ENCODE results near the gene CDH12.
"Not testable (repeated sequence)": the region's sequence is repeated elsewhere in the genome, so short reads cannot be mapped to it uniquely, and the experiment has no call there.

Gene CDH12

DNA sequence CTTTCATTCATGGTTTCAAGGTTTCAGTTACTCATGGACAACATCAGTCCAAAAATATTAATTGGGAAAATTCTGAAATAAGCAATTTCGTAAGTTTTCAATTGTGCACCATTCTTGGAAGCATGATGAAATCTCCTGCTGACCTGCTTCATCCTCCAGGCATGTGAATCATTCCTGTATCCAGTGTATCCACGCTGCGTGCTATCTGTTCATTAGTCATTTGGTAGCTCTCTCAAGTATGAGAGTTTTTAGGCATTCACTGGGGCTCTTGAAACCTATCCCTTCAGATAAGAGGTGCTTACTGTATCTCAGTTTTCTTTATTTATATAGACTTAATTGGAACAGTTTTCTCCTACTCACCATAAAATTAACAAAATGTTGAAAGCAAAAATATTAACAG is 293.0 kb downstream of the CDH12 start:
- no peak for DNase-seq (ENCODE audit: low read depth in 2 of 2)

DNA sequence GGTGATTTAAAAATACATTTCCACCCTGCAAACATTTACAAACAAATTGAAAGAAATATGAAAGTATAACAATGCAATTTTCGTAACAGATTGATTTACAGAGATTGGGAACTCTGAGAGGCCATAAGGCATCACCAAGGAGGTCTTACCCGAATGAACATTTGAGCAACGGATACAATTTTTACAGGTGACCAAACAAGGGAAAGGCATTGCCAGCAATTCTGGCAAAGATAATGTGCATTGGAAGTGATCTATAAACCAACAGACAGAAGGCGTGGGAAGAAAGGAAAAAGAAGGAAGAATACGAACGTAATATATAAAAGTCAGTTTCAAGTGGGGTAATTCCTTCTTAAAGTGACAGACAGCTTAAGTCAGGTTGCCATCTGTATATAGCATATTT is 295.9 kb downstream of the CDH12 start:
- DNase-seq (ENCODE audit: low read depth in 2 of 2), result no peak

DNA sequence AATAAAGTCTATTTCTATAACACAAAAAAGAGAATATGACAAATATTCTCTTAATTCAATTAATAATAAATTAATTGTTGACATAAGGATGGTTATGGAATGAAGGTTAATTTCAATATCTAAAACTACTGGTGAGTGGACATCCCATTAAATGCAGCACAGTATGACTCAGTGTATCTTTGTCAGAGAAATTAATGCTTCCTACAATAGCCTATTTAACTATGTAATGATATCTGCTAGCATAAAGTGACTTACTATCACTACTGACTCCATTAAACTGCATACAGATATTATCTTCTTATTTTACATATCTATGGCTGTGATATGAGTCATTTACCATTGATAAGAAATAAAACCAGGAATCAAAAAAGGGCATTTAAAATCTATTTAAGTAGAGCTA is 298.7 kb downstream of the CDH12 start:
- no peak for DNase-seq (ENCODE audit: low read depth in 2 of 2)

DNA sequence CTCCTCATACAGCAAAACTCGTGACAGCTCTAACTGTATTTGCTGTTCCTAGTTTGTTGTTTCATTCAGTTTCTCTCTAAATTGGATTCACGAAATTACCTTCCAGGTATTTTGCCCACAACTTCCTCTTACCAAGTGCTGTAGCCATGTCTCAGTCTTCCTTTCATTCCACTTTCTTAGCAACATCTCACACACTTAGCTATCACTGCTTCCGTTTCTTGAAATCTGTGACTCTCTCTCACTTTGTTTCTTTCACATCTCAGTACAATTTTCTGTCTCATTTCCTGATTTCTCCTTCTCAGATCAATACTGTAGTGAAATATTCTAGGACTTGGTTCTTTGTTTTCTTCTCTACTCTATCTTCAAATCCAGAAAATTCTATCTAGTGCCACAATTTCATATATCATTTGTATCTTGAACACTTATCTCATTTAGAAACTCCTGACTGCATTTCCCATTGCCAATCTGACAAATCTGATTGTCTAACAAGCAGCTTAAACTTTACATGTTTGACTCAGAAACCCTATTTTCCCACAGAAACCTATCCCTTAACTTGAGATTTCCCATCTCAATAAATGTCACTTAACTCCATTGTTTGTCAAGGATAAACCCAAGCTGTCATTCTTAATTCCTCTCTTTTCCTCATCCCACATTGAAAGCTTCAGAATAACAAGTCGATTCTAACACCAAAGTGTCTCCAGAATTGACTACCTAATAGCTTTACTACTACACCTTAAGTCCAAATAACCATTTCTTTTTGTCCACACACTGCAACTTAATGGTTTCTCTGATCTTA is 303.1 kb downstream of the CDH12 start:
- DNase-seq (ENCODE audit: low read depth in 2 of 2), result no peak

DNA sequence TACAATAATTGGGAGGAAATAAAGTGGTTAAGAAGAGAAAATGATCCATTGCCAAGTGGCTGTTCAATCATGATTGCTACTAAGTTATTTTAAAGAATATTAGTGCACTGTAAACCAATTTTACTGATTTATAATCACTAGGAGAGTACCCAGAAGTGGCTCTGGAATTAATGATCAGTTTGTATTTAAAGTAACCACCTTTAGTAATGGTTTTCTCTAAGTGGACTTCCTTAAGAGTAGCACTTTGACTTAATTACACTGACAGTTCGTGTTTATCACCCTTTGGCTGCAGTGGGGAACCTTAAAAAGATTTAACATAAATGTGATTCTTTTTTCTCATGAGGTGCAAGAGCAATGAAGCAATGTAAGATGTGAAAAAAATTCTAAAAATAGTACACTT is 310.8 kb downstream of the CDH12 start:
- no peak for DNase-seq (ENCODE audit: low read depth in 2 of 2)

DNA sequence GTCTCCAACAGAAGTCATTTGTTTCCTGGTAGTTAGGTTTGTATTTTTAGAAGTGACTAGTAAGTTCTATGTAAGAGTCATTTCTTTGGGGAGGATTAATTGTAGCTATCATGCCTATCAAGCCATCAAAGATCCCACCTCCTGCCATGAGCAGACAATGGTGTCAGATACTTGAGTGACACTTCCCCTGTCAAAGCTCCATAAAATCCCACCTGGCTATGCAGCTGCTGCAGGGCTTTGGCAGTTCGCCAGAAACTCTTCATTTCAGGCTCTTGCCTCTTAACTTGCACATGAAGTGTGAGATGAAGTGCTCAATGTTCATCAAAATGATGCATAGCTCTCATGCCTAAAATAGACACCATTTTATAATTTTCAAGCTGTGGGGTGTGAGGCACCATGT is 312.1 kb downstream of the CDH12 start:
- no peak for DNase-seq (ENCODE audit: low read depth in 2 of 2)

DNA sequence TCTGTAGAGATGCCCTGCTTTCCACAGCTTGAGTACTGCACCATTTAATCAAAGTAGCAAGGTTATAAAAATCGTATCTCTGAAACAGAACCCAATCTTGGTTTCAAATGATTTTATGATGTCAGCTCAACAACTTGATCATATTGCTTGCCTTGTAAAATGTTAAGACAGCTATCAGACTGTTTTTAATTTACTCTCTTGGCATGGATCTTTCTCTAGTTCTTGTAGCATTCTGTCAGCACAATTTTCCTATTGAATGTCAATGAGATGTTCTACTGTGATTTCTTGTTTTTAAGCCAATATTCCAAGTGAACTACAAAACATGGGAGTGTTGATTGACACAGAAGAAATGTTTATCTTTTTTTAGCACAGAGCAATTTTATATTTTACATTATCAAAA is 313.4 kb downstream of the CDH12 start:
- DNase-seq (ENCODE audit: low read depth in 2 of 2), result no peak

DNA sequence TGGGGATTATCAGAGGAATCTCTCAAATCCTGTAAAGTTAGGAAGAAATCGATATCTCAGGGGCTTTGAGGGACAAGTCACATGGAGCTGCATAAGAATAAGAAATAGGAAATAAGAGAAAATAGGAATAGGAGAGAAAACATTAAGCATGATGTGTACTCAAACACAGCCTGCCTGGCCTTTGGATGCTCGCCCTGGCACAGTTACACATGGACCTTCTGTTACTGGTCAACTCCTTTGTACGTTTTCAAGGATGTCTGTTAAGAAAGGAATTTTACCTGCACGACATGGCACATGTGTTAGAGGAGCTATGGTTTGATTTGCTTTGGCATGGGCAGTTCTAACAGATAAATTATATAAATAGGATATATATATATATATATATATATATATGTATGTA is 321.2 kb downstream of the CDH12 start:
- DNase-seq (ENCODE audit: low read depth in 2 of 2), result no peak

DNA sequence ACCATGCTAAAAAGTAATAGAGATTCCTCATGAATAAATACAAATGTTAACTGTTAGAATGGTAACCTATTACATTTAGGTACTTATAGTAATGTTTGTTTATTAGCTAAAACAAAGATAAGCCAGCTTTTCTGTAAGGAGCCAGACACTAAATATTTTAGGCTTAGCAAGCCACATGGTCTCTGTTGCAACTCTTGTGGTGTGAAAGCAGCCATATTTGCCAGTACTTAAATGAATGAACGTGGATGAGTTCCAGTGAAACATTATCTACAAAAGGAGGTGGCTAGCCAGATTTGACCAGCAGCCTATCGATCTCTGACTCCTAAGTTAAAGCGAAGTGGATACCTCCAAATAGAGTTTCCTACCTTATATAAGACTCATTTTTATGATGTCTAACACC is 331.6 kb downstream of the CDH12 start:
- DNase-seq (ENCODE audit: low read depth in 2 of 2), result no peak

DNA sequence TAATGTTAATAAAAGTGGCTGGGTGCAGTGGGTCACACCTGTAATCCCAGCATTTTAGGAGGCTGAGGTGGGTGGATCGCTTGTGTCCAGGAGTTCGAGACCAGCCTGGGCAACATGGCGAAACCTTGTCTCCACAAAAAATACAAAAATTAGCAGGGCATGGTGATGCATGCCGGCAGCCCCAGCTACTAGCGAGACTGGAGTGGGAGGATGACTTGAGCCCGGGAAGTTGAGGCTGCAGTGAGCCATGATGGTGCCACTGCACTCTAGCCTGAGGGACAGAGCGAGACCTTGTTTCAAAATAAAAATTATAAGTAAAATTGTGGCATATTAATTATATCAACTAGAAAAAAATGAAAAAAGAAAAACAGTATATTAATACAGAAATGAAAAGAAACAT is 336.6 kb downstream of the CDH12 start:
- not testable (repeated sequence) for DNase-seq (ENCODE audit: low read depth in 2 of 2)

DNA sequence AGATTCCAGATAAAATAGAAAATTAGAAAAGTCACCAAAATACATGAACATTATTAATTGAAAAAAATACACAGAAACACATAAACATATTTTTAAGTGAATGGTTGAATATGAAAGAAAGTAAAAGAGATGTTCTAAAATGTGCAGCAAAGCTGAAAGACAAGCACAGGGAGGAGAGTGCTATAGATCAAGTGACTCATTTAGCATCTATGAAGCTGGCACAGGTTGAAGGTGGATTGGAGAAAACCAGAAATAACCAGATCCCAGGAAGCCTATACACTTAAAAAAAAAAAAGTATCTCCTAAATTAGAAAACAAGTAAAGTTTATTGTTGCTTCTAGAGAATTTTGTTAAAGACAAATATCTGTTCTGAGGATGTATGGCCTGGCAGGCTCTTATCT is 338.9 kb downstream of the CDH12 start:
- DNase-seq (ENCODE audit: low read depth in 2 of 2), result no peak

DNA sequence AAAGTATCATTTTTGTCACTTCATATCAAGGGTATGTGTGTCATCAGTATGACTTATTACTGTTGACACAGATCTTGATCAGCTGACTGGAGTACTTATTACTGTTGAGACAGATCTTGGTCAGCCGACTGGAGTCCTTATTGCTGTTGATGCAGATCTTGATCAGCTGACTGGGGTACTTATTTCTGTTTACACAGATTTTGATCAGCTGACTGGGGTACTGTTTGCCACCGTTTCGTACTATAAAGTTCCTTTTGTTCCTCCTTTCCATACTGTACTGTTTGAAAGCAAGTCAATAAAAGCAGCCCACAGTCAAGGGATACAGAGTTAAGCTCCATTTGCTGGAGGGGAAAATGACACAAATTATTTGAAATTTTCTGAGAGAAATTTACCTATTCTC is 347.3 kb downstream of the CDH12 start:
- DNase-seq (ENCODE audit: low read depth in 2 of 2), result no peak

DNA sequence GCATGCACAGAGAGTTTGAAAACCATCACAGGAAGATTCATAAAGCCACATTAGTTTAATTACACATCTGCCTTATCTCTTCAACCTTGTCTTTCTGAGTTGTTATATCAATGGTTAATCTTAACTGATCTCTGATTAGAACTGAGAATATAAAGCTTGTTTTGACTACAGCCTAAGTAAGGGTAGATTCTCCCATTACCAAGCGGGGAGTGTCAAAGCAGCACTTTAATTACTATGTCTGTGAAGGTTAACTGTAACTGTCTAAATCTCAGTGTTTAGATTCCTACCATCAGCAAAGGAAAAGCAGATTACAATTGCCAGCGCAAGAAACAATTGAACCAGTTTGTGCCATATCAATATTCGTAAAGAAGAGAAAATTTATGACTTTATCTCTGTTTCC is 348.7 kb downstream of the CDH12 start:
- no peak for DNase-seq (ENCODE audit: low read depth in 2 of 2)

DNA sequence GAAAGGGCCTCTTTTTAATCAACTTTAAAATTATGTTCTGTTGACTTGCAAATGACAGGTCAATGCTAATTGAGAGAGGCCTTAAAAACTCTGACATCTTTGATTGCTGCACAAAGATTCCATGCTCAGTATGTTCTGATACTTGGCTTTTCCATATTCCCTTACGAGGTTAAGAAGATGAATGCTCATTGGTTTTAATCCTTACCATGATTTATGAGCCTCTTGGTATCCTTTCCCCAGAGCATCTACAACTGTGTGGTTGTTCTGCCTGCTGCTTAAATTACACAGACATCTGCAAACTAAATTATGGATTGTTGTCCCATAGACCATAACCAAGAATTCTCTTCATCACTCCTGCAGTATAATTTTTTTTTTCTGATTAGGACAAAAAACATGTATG is 352.6 kb downstream of the CDH12 start:
- no peak for DNase-seq (ENCODE audit: low read depth in 2 of 2)

DNA sequence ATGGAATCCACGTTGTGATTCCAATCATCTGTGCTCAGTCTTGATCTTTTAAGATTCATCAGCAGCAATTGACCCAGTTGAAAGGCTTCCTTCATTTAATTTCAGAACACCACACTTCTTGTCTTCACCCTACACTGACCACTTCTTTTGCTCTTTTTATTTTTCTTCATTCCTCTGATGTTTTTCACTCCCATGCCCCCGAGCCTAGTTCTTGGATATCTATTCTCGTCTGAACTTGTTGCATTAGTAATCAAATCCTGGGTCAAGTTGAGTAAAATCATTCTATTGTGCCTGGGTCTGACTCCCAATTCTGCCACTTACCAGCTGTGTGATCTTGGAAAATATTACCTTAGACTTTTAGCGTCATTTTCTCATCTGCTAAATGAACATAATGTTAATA is 356.5 kb downstream of the CDH12 start:
- no peak for DNase-seq (ENCODE audit: low read depth in 2 of 2)

DNA sequence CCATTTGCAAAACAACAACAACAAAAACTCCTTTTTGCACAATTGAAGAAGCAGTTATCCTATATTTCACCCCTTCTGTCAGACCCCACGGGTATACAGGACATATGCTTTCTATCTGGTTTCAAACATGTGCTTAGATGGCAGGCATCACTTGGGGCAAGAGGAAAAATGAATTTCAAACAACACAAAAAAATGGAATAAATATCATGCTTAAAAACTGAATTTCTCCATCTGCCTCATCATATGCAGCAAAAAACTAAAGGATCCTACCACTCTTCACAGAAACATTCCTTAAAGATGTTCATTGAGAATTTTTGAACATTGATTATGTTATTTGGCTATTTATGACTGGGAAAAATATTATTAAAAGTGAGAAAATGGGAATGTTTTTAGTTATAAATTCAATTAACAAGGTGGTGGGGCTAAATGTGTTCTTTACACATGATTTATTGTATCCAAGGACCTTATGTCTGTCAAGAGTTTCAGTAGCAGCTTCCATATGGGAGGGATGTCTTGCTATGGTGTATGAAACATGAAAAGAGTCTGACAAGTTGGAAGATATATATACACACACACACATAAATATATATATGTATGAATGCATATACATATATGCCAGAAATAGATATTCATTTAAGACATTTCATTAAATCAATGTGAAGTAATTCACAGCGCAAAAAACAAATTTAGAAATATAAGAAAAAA is 358.0 kb downstream of the CDH12 start:
- DNase-seq (ENCODE audit: low read depth in 2 of 2), result no peak

DNA sequence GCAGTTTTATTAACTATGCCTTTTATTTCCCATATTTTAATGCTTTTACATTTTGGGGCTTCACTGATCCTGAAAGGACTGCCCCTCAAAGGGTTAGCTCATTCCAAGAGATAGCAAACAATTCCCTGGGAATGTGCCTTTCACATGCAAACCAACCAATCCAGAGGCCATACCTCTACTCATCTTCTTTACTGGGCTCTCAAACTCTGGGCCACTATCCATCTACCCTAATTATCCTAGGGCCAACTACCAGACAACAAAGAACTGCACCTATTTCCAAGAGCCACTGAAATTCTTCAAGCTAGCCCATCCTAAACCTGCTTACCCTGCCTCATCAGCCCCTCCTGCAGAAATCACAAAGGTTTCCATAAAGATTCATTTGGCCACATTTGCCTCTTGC is 364.7 kb downstream of the CDH12 start:
- no peak for DNase-seq (ENCODE audit: low read depth in 2 of 2)

DNA sequence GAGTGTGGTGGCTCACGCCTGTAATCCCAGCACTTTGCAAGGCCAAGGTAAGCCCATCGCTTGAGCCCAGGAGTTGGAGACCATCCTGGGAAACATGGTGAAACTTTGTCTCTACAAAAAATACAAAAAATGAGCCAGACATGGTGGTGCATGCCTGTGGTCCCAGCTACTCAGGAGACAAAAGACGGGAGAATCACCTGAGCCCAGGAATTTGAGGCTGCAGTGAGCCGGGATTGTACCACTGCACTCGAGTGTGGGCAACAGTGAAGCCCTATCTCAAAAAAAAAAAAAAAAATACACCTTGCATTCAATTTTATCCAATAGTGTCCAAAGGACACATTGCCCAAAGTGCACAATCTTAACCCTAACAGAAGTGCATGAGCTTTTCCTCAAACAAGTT is 372.8 kb downstream of the CDH12 start:
- no peak for DNase-seq (ENCODE audit: low read depth in 2 of 2)

DNA sequence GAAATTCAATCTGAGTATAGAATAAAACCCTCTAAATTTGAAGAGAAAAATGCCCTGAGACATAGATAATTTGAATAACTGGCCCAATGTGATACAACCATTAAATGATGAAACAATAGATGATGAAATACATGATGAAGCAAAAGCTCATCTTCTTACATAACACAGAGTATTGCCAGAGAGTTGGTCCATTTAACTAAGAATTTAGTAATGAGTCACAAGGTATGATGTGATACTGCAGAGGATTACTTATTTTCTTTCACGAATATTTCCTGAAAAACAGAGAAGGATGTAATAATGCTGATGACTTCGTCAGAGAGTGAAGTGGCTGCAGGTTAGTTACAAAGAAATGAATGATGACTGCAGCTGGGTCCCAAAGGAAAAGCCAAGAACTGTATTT is 379.3 kb downstream of the CDH12 start:
- no peak for DNase-seq (ENCODE audit: low read depth in 2 of 2)

DNA sequence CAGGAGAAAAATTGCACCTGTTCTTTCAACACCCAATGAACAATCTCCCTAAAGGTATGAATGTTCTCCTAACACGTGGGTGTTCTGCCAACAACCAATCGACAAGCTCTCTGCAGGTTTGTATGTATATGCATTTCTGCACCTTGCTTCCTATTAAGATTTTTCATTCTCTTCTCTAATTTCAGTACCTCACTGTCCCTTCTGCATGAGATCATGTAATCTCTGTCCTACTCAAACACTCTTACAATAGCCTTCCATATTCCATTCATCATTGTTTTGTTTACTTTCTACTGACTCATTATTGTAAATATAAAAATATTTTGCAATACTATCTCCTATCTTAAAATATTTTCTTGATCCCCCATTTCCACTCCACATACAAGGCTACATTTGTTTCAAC is 382.0 kb downstream of the CDH12 start:
- no peak for DNase-seq (ENCODE audit: low read depth in 2 of 2)

DNA sequence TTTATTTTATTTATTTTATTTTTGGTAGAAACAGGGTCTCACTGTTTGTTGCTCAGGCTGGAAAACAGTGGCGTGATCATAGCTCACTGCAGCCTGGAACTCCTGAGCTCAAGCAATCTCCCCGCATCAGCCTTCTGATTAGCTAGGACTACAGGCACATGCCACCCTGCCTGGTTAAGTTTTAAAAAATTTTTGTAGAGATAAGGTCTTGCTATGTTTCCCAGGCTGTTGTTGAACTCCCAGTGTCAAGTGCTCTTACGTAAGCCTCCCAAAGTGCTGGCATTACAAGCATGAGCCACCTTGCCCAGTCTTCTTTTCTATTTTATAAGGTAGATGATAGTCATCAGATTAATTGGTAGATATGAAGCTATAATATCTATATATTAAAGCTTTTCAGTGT is 382.7 kb downstream of the CDH12 start:
- DNase-seq (ENCODE audit: low read depth in 2 of 2), result no peak

DNA sequence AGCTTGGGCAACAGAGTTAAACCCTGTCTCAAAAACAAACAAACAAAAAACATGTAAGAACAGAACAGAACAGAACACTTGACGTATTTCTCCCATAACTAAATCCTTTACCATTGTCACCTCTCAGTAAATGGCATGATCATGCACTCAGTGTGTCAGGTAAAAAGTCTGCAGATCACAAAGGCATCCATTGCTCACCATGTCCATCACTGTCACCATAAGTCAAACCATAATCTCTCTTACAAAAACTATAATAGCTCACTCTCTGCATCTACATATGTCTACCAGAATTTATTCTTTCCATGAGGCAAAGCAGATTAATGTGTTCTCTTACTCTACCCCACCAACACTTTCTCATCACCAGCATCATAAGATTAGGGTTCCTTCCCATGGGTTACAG is 387.5 kb downstream of the CDH12 start:
- DNase-seq (ENCODE audit: low read depth in 2 of 2), result no peak

DNA sequence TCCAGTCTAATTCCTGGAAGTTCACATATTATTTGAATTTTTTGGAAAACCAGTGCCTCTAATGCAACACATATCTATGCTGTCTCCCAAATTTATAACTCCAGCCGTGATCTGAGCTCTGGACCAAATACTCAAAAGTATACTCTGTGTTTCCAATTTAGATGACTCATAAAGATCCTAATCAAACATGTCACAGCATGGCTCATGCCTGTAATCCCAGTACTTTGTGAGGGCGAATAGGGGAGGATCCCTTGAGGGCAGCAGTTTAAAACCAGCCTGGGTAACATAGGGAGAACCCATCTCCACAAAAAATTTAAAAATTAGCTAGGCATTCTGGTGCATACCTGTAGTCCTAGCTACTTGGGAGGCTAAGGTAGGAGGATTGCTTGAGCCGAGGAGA is 388.0 kb downstream of the CDH12 start:
- DNase-seq (ENCODE audit: low read depth in 2 of 2), result no peak

DNA sequence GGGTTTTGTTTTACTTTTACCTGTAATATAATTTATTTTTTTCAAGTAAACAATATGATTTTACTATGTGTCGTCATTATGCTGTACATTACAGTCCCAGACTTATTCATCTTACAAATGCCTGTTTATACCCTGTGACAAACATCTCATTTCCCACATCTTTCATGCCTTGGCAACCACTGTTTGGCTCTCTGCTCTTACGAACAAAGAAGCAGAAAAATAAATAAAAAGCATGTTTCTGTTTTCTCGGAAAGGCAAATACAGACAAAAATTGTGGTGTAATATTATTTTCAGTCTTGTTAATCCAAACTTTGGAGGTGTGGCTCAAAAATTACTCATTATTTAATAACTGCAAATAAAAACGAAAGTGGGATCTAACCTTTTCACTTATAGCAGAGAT is 393.0 kb downstream of the CDH12 start:
- DNase-seq (ENCODE audit: low read depth in 2 of 2), result no peak

Data from activated CD8-positive, alpha-beta memory T cell treated with anti-CD3 and anti-CD28 coated beads for 4 hours (primary cell).